Kidney capillary endothelial cell (primary cell): ENCODE measurements around the gene PUDP.

Experiments used
- DNase-seq: peaks from one replicate; pipeline ENCODE4 v3.0.0-alpha.2; 2018; ENCODE audit warnings: low spot score

PUDP gene

DNA sequence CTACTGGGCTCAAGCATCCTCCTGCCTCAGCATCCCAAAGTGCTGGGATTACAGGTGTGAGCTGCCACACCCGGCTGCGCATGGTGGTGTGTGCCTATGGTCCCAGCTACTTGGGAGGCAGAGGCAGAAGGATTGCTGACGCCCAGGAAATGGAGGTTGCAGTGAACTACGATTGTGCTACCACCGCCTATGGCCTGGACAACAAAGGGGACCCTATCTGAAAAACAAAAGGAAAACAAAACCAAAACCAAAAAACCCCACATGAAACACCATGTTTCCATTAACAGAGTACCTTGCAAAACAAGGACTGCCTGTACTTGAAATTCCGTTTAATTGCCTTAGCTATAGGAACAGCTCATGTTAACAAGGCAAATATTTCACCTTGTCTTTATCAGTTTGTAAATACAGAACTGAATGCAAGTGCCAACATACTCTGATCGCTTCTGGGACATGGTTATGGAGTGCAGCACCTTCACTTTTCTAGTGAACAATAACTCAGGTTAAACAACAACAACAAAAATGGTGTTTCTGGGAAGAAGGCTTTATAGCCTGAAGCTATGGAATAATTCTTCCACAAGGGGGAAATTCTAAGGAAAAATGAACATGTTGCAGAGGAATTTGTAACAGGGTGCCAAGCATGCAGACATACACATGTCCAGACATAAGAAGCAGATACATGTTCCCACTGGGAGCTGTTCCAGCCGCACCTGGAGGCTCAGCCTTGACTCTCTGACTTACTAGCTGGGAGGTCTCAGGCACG is 73.6 kb downstream of the PUDP start:
- no peak for DNase-seq

DNA sequence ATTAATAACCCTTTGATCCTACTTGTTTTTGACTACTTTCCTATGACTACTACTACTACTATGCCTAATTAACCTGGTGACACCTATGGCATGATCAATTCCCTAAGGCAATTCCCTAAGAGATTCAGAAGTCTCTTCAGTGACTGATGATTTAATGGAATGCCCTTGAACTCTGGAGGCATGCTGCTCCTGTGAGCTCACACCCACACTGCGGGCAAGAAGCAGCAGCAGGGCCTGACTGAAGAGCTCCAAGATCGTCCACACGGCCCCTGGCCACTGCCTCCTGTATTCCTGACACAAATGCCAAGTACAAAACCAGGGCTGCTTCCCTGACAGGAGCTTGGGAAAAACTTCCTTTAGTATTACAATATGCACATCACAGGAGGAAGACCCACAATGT is 74.6 kb downstream of the PUDP start:
- no peak for DNase-seq

DNA sequence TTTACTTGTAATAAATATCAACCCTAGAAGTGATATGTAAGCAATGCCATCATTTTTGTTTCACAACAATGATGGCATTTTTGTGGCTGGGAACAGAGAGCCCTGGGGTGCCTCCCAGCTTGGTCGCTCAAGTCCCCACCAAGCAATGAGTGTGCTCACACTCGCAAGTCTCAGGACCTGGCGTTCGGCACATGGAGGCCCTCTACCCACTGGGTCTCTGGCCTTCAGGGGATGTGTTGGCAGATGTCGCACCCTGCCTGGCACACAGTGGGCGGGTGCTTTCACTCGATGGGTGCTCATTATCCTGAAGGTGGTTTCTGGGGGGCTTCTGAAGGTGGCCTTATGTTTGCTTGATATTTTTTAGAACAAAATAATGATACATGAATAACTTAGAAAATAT is 75.1 kb downstream of the PUDP start:
- DNase-seq: no peak

DNA sequence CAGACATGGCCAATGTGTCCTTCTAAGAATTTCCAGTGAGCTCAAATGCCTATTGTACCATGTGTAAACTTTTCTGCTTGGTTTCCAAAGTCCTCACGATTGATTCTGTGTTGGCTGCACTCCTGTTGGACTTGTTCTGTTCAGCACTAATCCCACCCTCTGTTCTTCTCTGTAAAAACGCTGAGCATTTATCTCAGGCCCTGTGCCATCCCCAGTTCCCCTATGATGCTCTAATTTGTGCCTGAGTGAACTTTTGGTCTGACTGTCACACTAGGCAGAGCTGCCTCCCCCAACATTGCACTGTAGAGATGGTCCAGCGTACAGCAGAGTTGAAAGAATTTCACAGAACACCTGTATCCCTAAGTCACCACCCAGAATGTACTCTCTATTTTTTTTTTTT is 76.6 kb downstream of the PUDP start:
- DNase-seq: no peak

GRCh38 chrX:7069556-7069955 is 78.4 kb downstream of the PUDP start:
- no peak for DNase-seq

- no peak for DNase-seq
Observed at GRCh38 chrX:7068939-7069367, 79.0 kb downstream of the PUDP start.

DNA sequence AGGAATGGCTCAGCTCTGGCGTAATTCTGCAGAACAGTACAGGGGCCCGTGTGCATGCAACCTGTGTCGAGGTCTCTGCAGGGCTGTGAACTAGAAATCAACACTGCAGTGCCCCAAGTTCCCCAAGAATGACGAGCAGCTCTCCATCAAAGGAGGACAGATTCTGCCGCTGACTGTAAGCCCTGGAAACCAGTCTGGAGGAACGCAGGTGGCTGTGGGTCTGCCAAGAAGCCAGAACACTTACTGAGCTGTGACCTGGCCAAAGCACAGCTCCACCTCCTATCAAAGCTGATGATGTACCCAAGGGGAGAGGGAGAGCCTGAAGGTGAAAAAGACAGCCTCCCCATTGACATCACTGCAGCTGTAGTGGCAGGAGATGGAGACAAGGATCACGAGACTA is 80.7 kb downstream of the PUDP start:
- DNase-seq: no peak

DNA sequence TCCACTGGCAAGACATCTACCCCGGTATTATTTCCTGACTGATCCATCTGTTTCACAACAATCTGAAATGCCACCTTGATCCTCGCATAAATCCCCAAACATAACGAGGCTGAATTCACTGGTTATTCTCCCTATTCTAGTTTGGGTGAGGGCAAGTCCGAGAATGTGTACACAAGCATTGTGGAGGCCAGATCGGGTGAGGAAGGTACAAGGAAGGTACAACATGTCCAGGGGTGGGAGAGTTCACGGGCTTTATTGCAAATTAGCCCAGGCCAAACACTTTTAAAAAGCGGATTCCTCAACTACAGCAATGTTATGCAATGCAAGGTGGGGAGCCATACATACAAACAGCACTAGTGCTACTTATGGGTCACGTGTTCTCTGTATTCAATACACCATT is 82.5 kb downstream of the PUDP start:
- DNase-seq: no peak

DNA sequence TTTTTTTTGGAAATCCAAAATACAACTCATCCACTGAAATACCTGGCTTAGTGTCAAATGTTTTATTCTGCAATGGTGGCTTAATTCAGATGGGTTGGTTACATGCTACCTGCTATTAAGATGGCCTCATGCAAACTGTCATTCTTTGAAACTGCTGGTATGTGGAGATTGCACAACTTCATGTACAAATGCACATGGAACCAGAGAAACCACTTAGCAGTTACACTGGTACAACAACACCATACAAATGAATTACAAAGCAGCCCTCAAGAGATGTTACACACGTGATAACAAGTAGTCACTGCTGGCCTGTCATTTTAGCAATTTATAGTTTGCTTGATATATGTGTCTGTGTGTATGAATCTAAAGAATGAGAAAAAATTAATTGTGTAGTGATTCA is 85.0 kb downstream of the PUDP start:
- DNase-seq: no peak

- no peak for DNase-seq
Observed at GRCh38 chrX:7062276-7062675, 85.7 kb downstream of the PUDP start.

DNA sequence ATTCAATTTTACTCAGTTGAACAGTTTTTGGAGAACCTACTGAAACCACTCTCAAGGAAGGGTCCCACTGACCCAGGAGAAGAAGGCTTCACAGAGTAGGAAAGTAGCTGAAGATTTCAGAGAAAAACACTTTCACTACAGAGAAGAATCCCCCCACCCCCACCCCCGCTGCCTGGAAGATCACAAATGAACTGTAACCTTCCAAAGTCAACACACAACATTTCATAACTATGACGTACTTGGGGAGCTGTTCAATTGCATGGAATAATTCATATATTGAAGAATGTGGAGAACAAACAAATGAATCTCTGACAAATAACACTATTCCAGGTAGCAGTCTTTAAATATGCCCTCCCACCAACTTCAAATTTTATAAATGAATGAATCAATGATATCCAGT is 86.5 kb downstream of the PUDP start:
- DNase-seq: no peak

GRCh38 chrX:7060444-7060843 is 87.5 kb downstream of the PUDP start:
- no peak for DNase-seq

GRCh38 chrX:7059859-7060258 is 88.1 kb downstream of the PUDP start:
- DNase-seq: no peak

- no peak for DNase-seq
Observed at GRCh38 chrX:7059214-7059838, 88.6 kb downstream of the PUDP start.

DNA sequence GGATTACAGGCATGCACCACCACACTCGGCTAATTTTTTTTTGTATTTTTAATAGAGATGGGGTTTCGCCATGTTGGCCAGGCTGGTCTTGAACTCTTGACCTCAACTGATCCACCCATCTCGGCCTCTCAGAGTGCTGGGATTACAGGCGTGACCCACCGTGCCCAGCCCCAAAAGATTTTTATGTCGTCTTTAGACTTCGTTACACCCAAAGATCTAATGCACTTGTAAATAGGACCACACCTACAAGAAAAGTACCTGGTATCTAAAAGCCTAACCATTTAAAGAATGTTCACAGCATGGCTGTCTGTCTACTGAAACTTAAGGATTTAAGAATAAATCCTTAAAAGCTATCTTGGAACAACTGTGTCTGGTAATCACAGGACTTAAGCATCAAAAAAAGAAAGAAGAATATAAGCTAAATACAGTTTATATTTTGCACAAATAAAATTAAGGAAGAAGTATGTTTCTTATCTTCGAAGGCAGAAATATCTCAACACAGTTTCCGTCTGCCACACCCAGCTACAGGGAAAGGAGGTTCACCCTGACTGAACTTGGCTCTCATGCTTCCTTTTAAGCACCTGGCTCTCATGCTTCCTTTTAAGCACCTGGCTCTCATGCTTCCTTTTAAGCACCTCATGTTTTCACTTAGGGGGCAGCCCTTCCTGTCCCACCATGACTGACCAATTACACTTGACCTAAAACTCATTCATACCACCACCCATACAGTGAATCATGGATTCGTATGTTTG is 92.4 kb downstream of the PUDP start:
- DNase-seq: no peak

DNA sequence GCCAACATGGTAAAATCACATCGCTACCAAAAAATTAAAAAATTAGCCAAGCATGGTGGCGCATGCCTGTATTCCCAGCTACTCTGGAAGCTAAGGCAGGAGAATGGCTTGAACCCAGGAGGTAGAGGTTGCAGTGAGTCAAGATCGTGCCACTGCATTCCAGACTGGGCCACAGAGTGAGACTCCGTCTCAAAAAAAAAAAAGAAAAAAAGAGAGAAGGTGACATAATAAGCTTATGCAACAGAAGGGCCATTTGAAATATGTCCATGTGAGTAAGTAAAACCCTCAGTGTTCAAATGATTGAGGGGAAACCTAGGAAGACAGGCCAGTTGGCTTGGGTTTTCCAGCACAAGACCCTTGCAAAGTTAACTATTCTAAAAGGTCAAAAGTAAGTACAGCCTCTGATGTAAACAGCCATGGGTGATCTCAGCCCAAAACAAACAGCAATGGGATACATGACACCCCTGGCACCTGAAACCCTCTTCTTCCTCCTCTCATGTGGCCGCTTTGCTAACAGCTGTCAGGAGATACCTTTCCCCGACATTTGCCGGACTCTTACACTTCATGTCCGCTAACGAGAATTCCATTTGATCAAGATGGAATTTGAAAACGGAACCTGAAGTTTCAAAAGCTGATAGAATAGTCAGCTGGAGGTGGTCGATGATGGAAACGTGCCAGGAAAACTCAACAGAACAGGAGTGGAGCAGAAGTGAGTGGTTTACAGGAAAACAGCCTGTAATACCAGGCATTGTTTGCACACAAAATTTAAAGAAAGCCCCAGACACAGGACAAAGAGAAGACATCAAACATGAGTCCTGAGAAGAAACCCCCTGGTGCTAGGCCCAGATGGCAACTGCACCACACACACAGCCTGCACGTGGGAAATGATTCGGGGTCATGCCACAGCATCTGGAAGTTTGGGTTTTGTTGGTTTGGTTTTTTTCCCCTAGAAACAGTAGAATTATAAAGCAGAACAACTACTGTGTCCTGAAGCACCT is 93.4 kb downstream of the PUDP start:
- DNase-seq: no peak

DNA sequence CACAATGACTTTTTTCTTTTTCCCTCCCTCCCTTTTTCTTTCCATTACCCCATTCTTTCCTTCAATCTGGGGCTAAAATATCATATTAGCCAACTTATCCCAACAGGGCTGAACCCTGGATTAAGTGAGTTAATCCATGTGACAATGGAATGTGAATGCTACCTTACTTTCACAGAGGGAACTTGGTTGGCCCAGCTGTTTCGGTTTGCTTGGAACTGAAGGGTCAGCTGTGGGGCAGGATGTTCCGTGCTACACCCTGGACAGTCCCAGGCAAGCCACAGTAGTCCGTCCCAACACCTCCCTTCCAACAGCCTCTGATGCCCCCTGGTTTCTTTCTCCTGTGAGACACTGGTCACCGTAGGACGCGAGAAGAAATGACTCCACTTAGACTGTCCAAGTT is 95.4 kb downstream of the PUDP start:
- no peak for DNase-seq

DNA sequence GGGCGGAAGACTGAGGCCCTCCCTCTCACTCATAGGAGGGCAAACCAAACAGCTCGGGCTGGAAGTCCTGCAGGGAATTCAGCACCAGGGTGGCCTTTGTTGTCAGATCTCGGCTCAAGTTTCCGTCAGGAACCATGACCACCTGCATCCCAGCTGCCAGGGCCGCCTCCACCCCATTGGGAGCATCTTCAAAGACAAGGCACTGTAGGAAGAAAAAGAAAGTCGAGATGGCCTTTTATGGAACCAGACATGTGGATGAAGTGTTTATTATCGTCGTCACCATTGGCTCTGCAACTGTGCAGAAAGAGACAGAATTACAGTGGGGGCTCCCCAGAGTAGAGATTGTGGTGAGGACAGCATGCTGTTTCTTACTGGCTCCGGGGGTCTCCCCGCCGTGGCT is 97.7 kb downstream of the PUDP start:
- no peak for DNase-seq

DNA sequence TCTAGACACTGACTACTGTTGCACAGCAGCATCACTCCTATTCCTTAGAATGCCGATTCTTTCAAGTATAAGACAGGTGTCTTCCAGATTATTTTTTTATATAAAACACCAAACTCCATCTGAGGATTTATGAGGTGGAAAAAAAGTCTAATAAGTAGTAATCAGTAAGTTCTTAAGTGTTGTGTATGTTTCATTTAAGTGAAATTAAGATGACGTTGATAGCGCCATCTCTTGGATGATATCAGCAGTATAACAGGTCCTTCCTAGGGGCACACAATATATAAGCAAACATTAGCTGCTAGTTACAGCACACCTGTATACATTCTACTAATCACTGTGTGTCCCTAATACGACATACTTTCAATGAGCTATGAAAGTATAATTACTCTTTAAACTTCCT is 100.0 kb downstream of the PUDP start:
- DNase-seq: no peak

DNA sequence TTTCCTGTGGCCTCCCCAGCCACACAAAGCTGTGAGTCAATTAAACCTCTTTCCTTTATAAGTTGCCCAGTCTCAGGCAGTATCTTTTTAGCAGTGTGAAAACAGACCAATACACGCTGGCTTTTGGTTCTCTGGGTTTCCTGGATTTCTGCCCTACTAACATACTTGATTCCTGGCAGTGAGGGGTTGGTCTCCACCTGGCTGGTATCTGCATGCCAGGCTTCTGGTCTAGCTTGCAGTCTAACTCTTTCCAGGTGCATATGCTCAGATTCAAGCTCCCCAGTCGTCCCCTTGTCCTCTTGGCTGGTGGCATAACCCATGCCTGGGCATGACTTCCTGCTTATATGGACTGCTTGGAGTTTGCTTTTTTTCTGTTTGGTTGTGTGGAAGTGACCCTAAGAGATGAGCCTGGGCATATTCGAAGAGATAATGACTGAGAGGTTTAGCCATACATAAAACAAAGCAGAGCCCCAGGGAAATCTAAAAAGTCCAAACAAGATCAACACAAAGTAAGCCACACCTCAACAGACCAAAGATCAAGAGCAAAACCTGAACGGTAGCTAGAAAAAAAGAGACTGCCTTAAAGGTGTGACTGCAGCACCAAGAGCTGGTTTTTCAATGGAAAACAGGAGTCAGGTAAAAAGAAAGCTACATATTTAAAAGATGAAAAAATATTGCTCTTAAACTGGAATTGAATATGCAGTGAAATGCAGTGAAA is 102.6 kb downstream of the PUDP start:
- DNase-seq: no peak

DNA sequence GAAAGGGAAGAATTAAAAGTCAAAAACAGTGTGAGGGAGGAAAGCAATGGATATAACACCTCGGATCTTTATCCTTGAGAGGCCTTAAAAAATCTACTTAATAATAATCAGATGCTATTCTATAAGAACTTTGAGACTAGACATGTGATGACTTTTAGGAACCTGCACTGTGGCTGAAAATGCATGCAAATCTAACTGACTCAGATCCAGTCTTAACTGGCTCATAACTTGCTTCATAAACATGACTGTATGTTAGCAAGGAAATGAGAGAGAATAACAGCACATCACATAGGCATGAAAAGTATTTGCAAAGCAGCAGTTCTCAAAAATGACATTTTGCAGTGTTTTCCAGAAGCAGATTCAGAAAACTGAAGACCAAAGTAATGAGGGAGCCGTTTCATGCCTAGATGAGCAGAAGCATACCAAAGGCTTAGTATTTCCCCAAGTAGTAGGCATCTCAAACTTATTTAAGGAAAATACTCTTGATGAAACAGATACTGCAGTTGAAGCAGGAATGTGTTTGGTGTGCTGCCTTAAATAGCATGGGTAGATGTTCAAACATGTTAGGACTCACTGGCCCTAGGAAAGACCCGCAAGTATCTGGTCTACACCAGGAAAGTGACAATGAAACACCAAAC is 104.0 kb downstream of the PUDP start:
- DNase-seq: peak; percentile 13
